Peyer's patch (tissue), 4 donors: ENCODE measurements around the gene HPS1.

Source experiments
- CTCF ChIP-seq, 6 experiments: fragments of 450-650 bp in 4 of 6; fragments of 200-600 bp in 2 of 6; sonication (generic) in 1 of 6; IDR thresholded peaks; one replicate each; pipeline ENCODE4 v1.5.1; 2017 to 2019; ENCODE audit warnings: antibody characterized with exemption in 6 of 6, mild to moderate bottlenecking in 3 of 6, moderate library complexity in 1 of 6
- POLR2A ChIP-seq, 2 donors: fragments of 450-650 bp; IDR thresholded peaks; one replicate each; pipeline ENCODE4 v1.5.1; 2017; ENCODE audit warnings: antibody characterized with exemption in 2 of 2, mild to moderate bottlenecking in 2 of 2, moderate library complexity in 2 of 2

GRCh38 chr10:98444314-98445006, 2.3 kb downstream of the HPS1 start:
- TF ChIP-seq CTCF (IDR thresholded peaks at IDR 0.05) = no peak
- TF ChIP-seq POLR2A (IDR thresholded peaks at IDR 0.05) = no peak
